NCI-H2029 treated with DMSO at 0.1 percent for 48 hours (cell line): ENCODE data around the gene CTNNAL1.
"Not testable (repeated sequence)": the region's sequence is repeated elsewhere in the genome, so short reads cannot be mapped to it uniquely, and the experiment has no call there.

Source experiments
- DNase-seq: peaks from one replicate; lab custom pipeline; 2025; lab: John Stamatoyannopoulos, UW

CTNNAL1 gene

GRCh38 chr9:108933718-108934322, 79.5 kb downstream of the CTNNAL1 start, which contains the start of gene ELP1:
Gene ELP1, minus strand, starts transcription at chr9:108934124. Its CDS starts 2,978 bp downstream, at chr9:108931146.
- DNase-seq, result peak; percentile 67

GRCh38 chr9:108933231-108933717, 80.0 kb downstream of the CTNNAL1 start:
- no peak for DNase-seq

- no peak for DNase-seq
Measured at GRCh38 chr9:108928386-108928785, 84.9 kb downstream of the CTNNAL1 start.

- DNase-seq, result no peak
Measured at GRCh38 chr9:108924466-108924865, 88.8 kb downstream of the CTNNAL1 start.

- DNase-seq, result no peak
Measured at GRCh38 chr9:108921200-108921599, 92.1 kb downstream of the CTNNAL1 start.

GRCh38 chr9:108920401-108920800, 92.9 kb downstream of the CTNNAL1 start:
- DNase-seq, result not testable (repeated sequence)

- no peak for DNase-seq
Measured at GRCh38 chr9:108919517-108919916, 93.8 kb downstream of the CTNNAL1 start.

- DNase-seq, result no peak
Measured at GRCh38 chr9:108913391-108913790, 99.9 kb downstream of the CTNNAL1 start.

- DNase-seq, result no peak
Measured at GRCh38 chr9:108911820-108912219, 101.5 kb downstream of the CTNNAL1 start.

- DNase-seq, result no peak
Measured at GRCh38 chr9:108910914-108911313, 102.4 kb downstream of the CTNNAL1 start.

- no peak for DNase-seq
Measured at GRCh38 chr9:108910402-108910801, 102.9 kb downstream of the CTNNAL1 start.

GRCh38 chr9:108905494-108905893, 107.8 kb downstream of the CTNNAL1 start:
- peak; percentile 69 for DNase-seq

GRCh38 chr9:108904161-108904560, 109.1 kb downstream of the CTNNAL1 start:
- peak; percentile 35 for DNase-seq

- peak; percentile 54 for DNase-seq
Measured at GRCh38 chr9:108903420-108904103, 109.7 kb downstream of the CTNNAL1 start.

- no peak for DNase-seq
Measured at GRCh38 chr9:108900176-108900575, 113.1 kb downstream of the CTNNAL1 start.

- not testable (repeated sequence) for DNase-seq
Measured at GRCh38 chr9:108899023-108899695, 114.1 kb downstream of the CTNNAL1 start.

- DNase-seq, result peak; percentile 43
Measured at GRCh38 chr9:108897324-108898096, 115.8 kb downstream of the CTNNAL1 start.

GRCh38 chr9:108894225-108894997, 118.9 kb downstream of the CTNNAL1 start:
- no peak for DNase-seq
